SU-DHL-6 (cell line): ENCODE measurements around the gene LTK.

Experiments used
- EZH2phosphoT487 ChIP-seq: fragments of 200-600 bp; sonication (generic), shearing (Covaris generic); conservative IDR thresholded peaks from 2 replicates; pipeline ENCODE4 v1.6.1; 2018; ENCODE audit warnings: mild to moderate bottlenecking, antibody characterized with exemption, low read length, moderate library complexity, mixed read lengths
- TF ChIP-seq, protein P1 (sequence below): fragments of 200-600 bp; sonication (generic); IDR thresholded peaks from one replicate; pipeline ENCODE4 v1.5.1; 2017; ENCODE audit warnings: antibody characterized with exemption, mild to moderate bottlenecking, low read length, moderate library complexity; ENCODE audit not compliant: insufficient read depth, poor library complexity, severe bottlenecking

DNA sequence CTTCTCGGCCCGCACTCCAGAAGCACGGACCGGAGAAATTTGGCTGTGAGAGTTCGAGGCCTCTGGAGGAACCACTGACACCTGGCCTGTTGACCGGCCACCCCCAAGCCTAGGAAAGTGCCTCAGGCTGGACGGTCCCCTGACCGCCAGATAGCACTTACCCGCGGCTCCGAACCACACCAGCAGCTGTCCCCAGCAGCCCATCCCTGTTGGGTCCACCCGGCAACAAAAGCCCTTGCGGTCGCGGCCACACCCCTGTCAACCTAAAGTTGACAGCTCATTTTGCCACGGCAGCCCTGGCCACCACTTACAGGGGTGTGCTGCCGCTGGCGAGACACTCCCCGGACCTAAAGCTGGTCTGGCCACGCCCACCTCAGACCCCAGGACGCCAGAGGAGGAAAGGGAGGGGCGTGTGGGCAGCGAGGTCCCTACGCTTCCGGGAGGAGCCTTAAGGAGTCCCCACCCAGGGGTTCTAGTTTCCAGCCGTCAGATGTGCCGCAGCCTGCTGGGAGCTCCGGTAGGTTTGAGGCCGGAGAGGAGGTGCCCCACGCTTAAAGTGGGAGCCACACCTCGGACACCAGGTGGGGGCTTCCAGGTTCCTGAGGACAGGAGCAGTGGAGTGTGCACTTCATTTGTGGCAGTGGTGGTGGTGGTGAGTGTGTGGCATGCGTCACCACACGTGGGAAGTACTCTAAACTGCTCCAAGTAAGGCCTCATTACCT, at the start of gene LTK:
- TF ChIP-seq, protein P1, sequence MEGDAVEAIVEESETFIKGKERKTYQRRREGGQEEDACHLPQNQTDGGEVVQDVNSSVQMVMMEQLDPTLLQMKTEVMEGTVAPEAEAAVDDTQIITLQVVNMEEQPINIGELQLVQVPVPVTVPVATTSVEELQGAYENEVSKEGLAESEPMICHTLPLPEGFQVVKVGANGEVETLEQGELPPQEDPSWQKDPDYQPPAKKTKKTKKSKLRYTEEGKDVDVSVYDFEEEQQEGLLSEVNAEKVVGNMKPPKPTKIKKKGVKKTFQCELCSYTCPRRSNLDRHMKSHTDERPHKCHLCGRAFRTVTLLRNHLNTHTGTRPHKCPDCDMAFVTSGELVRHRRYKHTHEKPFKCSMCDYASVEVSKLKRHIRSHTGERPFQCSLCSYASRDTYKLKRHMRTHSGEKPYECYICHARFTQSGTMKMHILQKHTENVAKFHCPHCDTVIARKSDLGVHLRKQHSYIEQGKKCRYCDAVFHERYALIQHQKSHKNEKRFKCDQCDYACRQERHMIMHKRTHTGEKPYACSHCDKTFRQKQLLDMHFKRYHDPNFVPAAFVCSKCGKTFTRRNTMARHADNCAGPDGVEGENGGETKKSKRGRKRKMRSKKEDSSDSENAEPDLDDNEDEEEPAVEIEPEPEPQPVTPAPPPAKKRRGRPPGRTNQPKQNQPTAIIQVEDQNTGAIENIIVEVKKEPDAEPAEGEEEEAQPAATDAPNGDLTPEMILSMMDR: no peak
- no peak for TF ChIP-seq EZH2phosphoT487
